Measurements from ENCODE around the gene WFIKKN1. TPM values are rescaled to one million over a fixed set of nuclear protein-coding genes. Genes with fewer than 3 reads are reported as not detected.
A peak's percentile ranks its signal among the peaks of the same experiment; 100 is the strongest.

Gene WFIKKN1
- total and polyA plus RNA-seq, 2 of the 13 experiments (the other 11 are each of a cell fraction or from before 2014, with no cell fraction given), result 1.7 to 4.9 TPM

DNA sequence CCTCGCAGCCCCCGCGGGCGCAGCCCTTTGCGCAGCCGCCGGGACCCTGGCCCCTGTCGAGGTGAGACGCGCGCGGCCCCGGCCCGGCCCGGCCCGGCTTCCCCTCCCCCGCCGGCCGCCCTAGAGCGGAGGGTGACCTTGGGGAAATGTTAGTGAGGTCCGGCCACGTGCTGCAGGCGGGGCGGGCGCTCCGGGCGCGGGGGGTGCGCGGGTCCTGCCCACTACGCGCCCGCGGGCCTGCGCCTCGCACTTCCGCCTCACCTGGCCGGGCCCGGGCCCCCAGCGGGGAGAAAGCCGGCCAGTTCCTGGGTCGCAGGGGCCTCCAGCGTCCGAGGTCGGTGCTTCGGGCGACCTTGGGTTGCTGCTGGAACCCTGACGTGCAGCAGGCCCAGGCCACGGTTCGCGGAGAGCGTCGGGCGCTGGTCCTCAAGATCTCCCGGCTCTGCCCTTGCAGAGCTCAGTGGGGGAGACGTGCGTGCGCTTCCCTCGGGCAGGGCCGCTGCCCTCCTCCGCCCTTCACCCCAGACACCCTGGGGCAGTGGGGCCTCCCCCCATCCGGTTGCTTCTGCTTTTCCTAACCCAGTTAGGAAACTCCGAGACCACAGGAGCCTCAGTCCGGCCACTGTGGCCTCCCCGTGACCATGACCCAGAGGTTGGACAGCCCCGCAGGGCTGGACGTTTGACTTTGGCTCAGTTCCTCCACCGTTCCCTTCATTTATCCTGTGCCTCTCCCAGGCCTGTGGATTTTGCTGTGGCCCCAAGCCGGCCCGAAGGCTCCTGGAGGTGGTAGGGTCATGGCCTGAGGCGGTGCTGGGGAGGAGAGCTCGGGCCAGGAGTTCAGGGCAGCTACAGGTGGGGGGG, 11.6 kb downstream of the WFIKKN1 start (continued):
- TF ChIP-seq FOXA1 (IDR thresholded peaks at IDR 0.05), result no peak
- no peak for TF ChIP-seq FOXA1 (CRISPR knock-in tag; IDR thresholded peaks at IDR 0.05)
- TF ChIP-seq MAFF (IDR thresholded peaks at IDR 0.05; ENCODE audit: low read depth, low read length), result no peak
- no peak for TF ChIP-seq NFE2 (CRISPR knock-in tag; IDR thresholded peaks at IDR 0.05)
- TF ChIP-seq, protein P1, sequence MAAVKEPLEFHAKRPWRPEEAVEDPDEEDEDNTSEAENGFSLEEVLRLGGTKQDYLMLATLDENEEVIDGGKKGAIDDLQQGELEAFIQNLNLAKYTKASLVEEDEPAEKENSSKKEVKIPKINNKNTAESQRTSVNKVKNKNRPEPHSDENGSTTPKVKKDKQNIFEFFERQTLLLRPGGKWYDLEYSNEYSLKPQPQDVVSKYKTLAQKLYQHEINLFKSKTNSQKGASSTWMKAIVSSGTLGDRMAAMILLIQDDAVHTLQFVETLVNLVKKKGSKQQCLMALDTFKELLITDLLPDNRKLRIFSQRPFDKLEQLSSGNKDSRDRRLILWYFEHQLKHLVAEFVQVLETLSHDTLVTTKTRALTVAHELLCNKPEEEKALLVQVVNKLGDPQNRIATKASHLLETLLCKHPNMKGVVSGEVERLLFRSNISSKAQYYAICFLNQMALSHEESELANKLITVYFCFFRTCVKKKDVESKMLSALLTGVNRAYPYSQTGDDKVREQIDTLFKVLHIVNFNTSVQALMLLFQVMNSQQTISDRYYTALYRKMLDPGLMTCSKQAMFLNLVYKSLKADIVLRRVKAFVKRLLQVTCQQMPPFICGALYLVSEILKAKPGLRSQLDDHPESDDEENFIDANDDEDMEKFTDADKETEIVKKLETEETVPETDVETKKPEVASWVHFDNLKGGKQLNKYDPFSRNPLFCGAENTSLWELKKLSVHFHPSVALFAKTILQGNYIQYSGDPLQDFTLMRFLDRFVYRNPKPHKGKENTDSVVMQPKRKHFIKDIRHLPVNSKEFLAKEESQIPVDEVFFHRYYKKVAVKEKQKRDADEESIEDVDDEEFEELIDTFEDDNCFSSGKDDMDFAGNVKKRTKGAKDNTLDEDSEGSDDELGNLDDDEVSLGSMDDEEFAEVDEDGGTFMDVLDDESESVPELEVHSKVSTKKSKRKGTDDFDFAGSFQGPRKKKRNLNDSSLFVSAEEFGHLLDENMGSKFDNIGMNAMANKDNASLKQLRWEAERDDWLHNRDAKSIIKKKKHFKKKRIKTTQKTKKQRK (IDR thresholded peaks at IDR 0.05; ENCODE audit: low read length), result no peak
- TF ChIP-seq ATF1 (CRISPR knock-in tag; IDR thresholded peaks at IDR 0.05), result no peak
- TF ChIP-seq, protein P2, sequence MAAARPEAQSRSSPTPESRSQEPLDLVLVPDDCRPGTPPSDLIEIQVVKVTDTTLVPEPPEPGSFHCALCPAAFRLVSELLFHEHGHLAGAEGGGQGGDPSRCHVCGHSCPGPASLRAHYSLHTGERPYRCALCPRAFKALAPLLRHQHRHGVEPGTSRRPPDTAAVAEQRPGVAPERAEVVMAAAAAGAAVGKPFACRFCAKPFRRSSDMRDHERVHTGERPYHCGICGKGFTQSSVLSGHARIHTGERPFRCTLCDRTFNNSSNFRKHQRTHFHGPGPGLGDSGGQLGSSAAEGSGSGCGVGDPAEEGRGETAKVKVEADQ (CRISPR knock-in tag; IDR thresholded peaks at IDR 0.05; ENCODE audit: borderline replicate concordance), result peak; percentile 18; the same call in 1 of the 2 replicates
- peak; percentile 70; the same call in 1 of the 2 replicates for TF ChIP-seq ZNF563 (CRISPR knock-in tag; IDR thresholded peaks at IDR 0.05)
- no peak for TF ChIP-seq AKAP8 (CRISPR knock-in tag; IDR thresholded peaks at IDR 0.05)
- no peak for TF ChIP-seq HDAC6 (IDR thresholded peaks at IDR 0.05; ENCODE audit: low read depth, low read length)
- TF ChIP-seq, protein P3, sequence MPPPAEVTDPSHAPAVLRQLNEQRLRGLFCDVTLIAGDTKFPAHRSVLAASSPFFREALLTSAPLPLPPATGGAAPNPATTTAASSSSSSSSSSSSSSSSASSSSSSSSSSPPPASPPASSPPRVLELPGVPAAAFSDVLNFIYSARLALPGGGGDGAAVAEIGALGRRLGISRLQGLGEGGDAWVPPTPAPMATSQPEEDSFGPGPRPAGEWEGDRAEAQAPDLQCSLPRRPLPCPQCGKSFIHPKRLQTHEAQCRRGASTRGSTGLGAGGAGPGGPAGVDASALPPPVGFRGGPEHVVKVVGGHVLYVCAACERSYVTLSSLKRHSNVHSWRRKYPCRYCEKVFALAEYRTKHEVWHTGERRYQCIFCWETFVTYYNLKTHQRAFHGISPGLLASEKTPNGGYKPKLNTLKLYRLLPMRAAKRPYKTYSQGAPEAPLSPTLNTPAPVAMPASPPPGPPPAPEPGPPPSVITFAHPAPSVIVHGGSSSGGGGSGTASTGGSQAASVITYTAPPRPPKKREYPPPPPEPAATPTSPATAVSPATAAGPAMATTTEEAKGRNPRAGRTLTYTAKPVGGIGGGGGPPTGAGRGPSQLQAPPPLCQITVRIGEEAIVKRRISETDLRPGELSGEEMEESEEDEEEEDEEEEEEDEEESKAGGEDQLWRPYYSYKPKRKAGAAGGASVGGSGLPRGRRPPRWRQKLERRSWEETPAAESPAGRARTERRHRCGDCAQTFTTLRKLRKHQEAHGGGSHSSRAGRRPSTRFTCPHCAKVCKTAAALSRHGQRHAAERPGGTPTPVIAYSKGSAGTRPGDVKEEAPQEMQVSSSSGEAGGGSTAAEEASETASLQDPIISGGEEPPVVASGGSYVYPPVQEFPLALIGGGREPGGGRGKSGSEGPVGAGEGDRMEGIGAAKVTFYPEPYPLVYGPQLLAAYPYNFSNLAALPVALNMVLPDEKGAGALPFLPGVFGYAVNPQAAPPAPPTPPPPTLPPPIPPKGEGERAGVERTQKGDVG (CRISPR knock-in tag; IDR thresholded peaks at IDR 0.05; ENCODE audit: borderline replicate concordance), result peak; percentile 71; the same call in 1 of the 2 replicates
- TF ChIP-seq ZNF556 (CRISPR knock-in tag; IDR thresholded peaks at IDR 0.05; ENCODE audit: borderline replicate concordance), result no peak
- TF ChIP-seq STAG1 (CRISPR knock-in tag; IDR thresholded peaks at IDR 0.05), result peak; percentile 9; the same call in 1 of the 2 replicates
- TF ChIP-seq SPEN (CRISPR knock-in tag; IDR thresholded peaks at IDR 0.05; ENCODE audit: low read depth), result peak; percentile 16; the same call in 1 of the 2 replicates
- TF ChIP-seq, protein P4, sequence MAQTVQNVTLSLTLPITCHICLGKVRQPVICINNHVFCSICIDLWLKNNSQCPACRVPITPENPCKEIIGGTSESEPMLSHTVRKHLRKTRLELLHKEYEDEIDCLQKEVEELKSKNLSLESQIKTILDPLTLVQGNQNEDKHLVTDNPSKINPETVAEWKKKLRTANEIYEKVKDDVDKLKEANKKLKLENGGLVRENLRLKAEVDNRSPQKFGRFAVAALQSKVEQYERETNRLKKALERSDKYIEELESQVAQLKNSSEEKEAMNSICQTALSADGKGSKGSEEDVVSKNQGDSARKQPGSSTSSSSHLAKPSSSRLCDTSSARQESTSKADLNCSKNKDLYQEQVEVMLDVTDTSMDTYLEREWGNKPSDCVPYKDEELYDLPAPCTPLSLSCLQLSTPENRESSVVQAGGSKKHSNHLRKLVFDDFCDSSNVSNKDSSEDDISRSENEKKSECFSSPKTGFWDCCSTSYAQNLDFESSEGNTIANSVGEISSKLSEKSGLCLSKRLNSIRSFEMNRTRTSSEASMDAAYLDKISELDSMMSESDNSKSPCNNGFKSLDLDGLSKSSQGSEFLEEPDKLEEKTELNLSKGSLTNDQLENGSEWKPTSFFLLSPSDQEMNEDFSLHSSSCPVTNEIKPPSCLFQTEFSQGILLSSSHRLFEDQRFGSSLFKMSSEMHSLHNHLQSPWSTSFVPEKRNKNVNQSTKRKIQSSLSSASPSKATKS (CRISPR knock-in tag; IDR thresholded peaks at IDR 0.05), result no peak
- TF ChIP-seq HMGA1 (CRISPR knock-in tag; conservative IDR thresholded peaks at IDR 0.05), result no peak
- TF ChIP-seq FOSL1 (CRISPR knock-in tag; IDR thresholded peaks at IDR 0.05; ENCODE audit: borderline replicate concordance), result no peak
- TF ChIP-seq ZBTB1 (CRISPR knock-in tag; IDR thresholded peaks at IDR 0.05; ENCODE audit: borderline replicate concordance), result no peak
- TF ChIP-seq KDM5A (IDR thresholded peaks at IDR 0.05; ENCODE audit: borderline replicate concordance, low read length), result no peak; the same call in 1 of the 2 replicates
